Dorsolateral prefrontal cortex (tissue), 118 donors: ENCODE results near the gene SIK2. TPM values are rescaled to one million over a fixed set of nuclear protein-coding genes. Genes with fewer than 3 reads are reported as not detected.

Experiments
- total RNA-seq, 120 experiments: library from RNA; stranded (reverse); gene quantifications; one replicate each; pipeline versions ENCODE4 v1.2.3 to v1.2.4, GENCODE V29; 2022

SIK2 gene
- total RNA-seq, 120 experiments from 2014 or later = 33.1 to 72.4 (median 50.6) TPM

Other genes starting within 250 kb of the SIK2 start
- gene POU2AF1, start 223.2 kb upstream of the SIK2 start, total RNA-seq = 1 to 10 TPM in 65 of 120 experiments, under 1 TPM in 48, not detected in 7; 0.14 to 6.3 (median 1.1) TPM
- 1 to 10 TPM in 2 of 120 experiments, under 1 TPM in 9, not detected in 109; 0.29 to 1.1 (median 0.64) TPM for gene BTG4, start 90.1 kb upstream of the SIK2 start, total RNA-seq
- 1 to 10 TPM in 2 of 120 experiments, under 1 TPM in 2, not detected in 116; 0.25 to 1.2 (median 0.84) TPM for gene HOATZ, start 87.7 kb upstream of the SIK2 start, total RNA-seq
- gene LAYN, start 61.7 kb upstream of the SIK2 start, total RNA-seq = 10 to 100 TPM in 87 of 120 experiments, 1 to 10 TPM in 33; 4.3 to 39.1 (median 13.3) TPM
- 10 to 100 TPM; 19.2 to 62.5 (median 34.1) TPM for gene PPP2R1B, start 163.9 kb downstream of the SIK2 start, total RNA-seq